H9 (cell line): Measurements from ENCODE around the gene NUMBL. TPM values are rescaled to one million over a fixed set of nuclear protein-coding genes. Genes with fewer than 3 reads are reported as not detected.

Experiments used
- DNase-seq: peaks from one replicate; pipeline ENCODE4 v3.0.0-alpha.2; 2017
- H2AFZ ChIP-seq: one replicate; pipeline ENCODE4 v1.6.1; 2013; ENCODE audit warnings: mild to moderate bottlenecking, low read length, control low read depth, moderate library complexity
- H2AK5ac ChIP-seq: 2 replicates; pipeline ENCODE4 v1.6.1; 2013; ENCODE audit warnings: low read length, control low read depth, mixed read lengths; ENCODE audit not compliant: insufficient read length
- H2BK120ac ChIP-seq: one replicate; pipeline ENCODE4 v1.6.1; 2013; ENCODE audit warnings: low read depth, mild to moderate bottlenecking, low read length, control low read depth, inconsistent platforms; ENCODE audit not compliant: poor library complexity, severe bottlenecking
- H2BK12ac ChIP-seq: 2 replicates; pipeline ENCODE4 v1.6.1; 2013; ENCODE audit warnings: low read length, control low read depth, mixed read lengths, low read depth; ENCODE audit not compliant: insufficient read length
- H2BK15ac ChIP-seq: 2 replicates; pipeline ENCODE4 v1.6.1; 2013; ENCODE audit warnings: low read depth, low read length, control low read depth
- H2BK20ac ChIP-seq: one replicate; pipeline ENCODE4 v1.6.1; 2013; ENCODE audit warnings: low read depth, mild to moderate bottlenecking, low read length, control low read depth, inconsistent platforms; ENCODE audit not compliant: poor library complexity, severe bottlenecking
- H2BK5ac ChIP-seq: 2 replicates; pipeline ENCODE4 v1.6.1; 2013; ENCODE audit warnings: low read length, control low read depth, mixed read lengths; ENCODE audit not compliant: insufficient read length
- H3K14ac ChIP-seq: 2 replicates; pipeline ENCODE4 v1.6.1; 2013; ENCODE audit warnings: low read length, control low read depth; ENCODE audit not compliant: insufficient read depth
- H3K18ac ChIP-seq: 2 replicates; pipeline ENCODE4 v1.6.1; 2013; ENCODE audit warnings: low read depth, mild to moderate bottlenecking, mixed read lengths, low read length, control low read depth; ENCODE audit not compliant: insufficient read length
- H3K23ac ChIP-seq: 2 replicates; pipeline ENCODE4 v1.6.1; 2013; ENCODE audit warnings: low read length, control low read depth, mixed read lengths, low read depth; ENCODE audit not compliant: insufficient read length
- H3K23me2 ChIP-seq: 2 replicates; pipeline ENCODE4 v1.6.1; 2013; ENCODE audit warnings: low read depth, mild to moderate bottlenecking, mixed read lengths, low read length, control low read depth; ENCODE audit not compliant: insufficient read length, poor library complexity, severe bottlenecking
- H3K27ac ChIP-seq: 2 replicates; pipeline ENCODE4 v1.5.1; 2013; ENCODE audit warnings: low read length, control low read depth, mixed read lengths, low read depth; ENCODE audit not compliant: insufficient read length
- H3K27me3 ChIP-seq: 2 replicates; pipeline ENCODE4 v1.6.1; 2013; ENCODE audit warnings: low read length, control low read depth, inconsistent platforms; ENCODE audit not compliant: insufficient read depth
- H3K4ac ChIP-seq: 2 replicates; pipeline ENCODE4 v1.6.1; 2013; ENCODE audit warnings: low read depth, mild to moderate bottlenecking, control low read depth, inconsistent platforms, low read length, moderate library complexity
- H3K4me1 ChIP-seq: 2 replicates; pipeline ENCODE4 v1.6.1; 2013; ENCODE audit warnings: low read length, control low read depth, inconsistent platforms; ENCODE audit not compliant: insufficient read depth
- H3K4me2 ChIP-seq: 2 replicates; pipeline ENCODE4 v1.6.1; 2013; ENCODE audit warnings: low read length, control low read depth, mixed read lengths; ENCODE audit not compliant: insufficient read length, insufficient read depth
- H3K56ac ChIP-seq: 2 replicates; pipeline ENCODE4 v1.6.1; 2013; ENCODE audit warnings: low read depth, mild to moderate bottlenecking, mixed read lengths, low read length, control low read depth; ENCODE audit not compliant: insufficient read length
- H3K79me1 ChIP-seq: 2 replicates; pipeline ENCODE4 v1.6.1; 2013; ENCODE audit warnings: low read depth, mild to moderate bottlenecking, moderate library complexity, low read length, control low read depth, inconsistent platforms; ENCODE audit not compliant: insufficient read depth, poor library complexity, severe bottlenecking
- H3K79me2 ChIP-seq: 2 replicates; pipeline ENCODE4 v1.6.1; 2013; ENCODE audit warnings: low read length, control low read depth, inconsistent platforms; ENCODE audit not compliant: insufficient read depth
- H3K9ac ChIP-seq: 2 replicates; pipeline ENCODE4 v1.6.1; 2013; ENCODE audit warnings: low read length, control low read depth, mixed read lengths; ENCODE audit not compliant: insufficient read length; ENCODE audit errors: extremely low read depth
- H3K9me3 ChIP-seq: one replicate; pipeline ENCODE4 v1.6.1; 2013; ENCODE audit warnings: low read depth, low read length, inconsistent platforms; ENCODE audit not compliant: control insufficient read depth
- H3T11ph ChIP-seq: one replicate; pipeline ENCODE4 v1.6.1; 2013; ENCODE audit warnings: mild to moderate bottlenecking, low read length, control low read depth, inconsistent platforms
- H4K20me1 ChIP-seq: one replicate; pipeline ENCODE4 v1.6.1; 2013; ENCODE audit not compliant: control insufficient read depth, insufficient read length, insufficient read depth
- H4K5ac ChIP-seq: 2 replicates; pipeline ENCODE4 v1.6.1; 2013; ENCODE audit warnings: low read depth, mild to moderate bottlenecking, mixed read lengths, low read length, control low read depth; ENCODE audit not compliant: insufficient read length
- H4K8ac ChIP-seq: replicated peaks from 2 replicates; pipeline ENCODE4 v1.6.1; 2013; ENCODE audit warnings: low read length, control low read depth, mixed read lengths, low read depth; ENCODE audit not compliant: insufficient read length
- H4K91ac ChIP-seq: 2 replicates; pipeline ENCODE4 v1.6.1; 2013; ENCODE audit warnings: low read depth, mild to moderate bottlenecking, moderate library complexity, mixed read lengths, low read length, control low read depth; ENCODE audit not compliant: insufficient read length
- H3K27ac Mint-ChIP-seq, 3 experiments: 2 replicates in 2 of 3; 3 replicates in 1 of 3; pipeline ENCODE4 v1.8.0; 2020 to 2021; ENCODE audit warnings: mixed read lengths in 3 of 3, mild to moderate bottlenecking in 1 of 3, moderate library complexity in 1 of 3
- H3K27me3 Mint-ChIP-seq: 2 replicates; pipeline ENCODE4 v1.8.0; 2021; ENCODE audit warnings: low read depth, mild to moderate bottlenecking, moderate library complexity, mixed read lengths
- H3K36me3 Mint-ChIP-seq, 3 experiments: 2 replicates in 2 of 3; 3 replicates in 1 of 3; pipeline ENCODE4 v1.8.0; 2020 to 2021; ENCODE audit warnings: low read depth in 3 of 3, mixed read lengths in 3 of 3; ENCODE audit not compliant: insufficient read depth in 1 of 3
- H3K4me1 Mint-ChIP-seq, 2 experiments: 2 replicates each; pipeline ENCODE4 v1.8.0; 2020; ENCODE audit warnings: mixed read lengths in 2 of 2
- H3K4me3 Mint-ChIP-seq, 2 experiments: 2 replicates in 1 of 2; 3 replicates in 1 of 2; pipeline ENCODE4 v1.8.0; 2020 to 2021; ENCODE audit warnings: mild to moderate bottlenecking in 2 of 2, mixed read lengths in 2 of 2, moderate library complexity in 1 of 2
- H3K9me3 Mint-ChIP-seq, 2 experiments: 2 replicates in 1 of 2; 3 replicates in 1 of 2; pipeline ENCODE4 v1.8.0; 2020; ENCODE audit warnings: mild to moderate bottlenecking in 2 of 2, mixed read lengths in 2 of 2, moderate library complexity in 1 of 2
- WGBS: extraction: QIAGEN DNeasy Blood & Tissue Kit; methylation state at CpG from one replicate; pipeline ENCODE4 v1.1.7; 2013; ENCODE audit warnings: missing lambda C conversion rate, low lambda C conversion rate, mixed read lengths; ENCODE audit not compliant: insufficient read length; ENCODE audit errors: extremely low coverage; 5-methylcytosine and 5-hydroxymethylcytosine counted together
- total RNA-seq: library from RNA; stranded (reverse); gene quantifications from 2 replicates; pipeline ENCODE4 v1.2.1, GENCODE V29; 2021
- TF ChIP-seq, protein P1 (sequence below): fragments of 200-600 bp; sonication (generic); conservative IDR thresholded peaks from 3 replicates; pipeline ENCODE4 v1.8.0; 2021; ENCODE audit warnings: antibody characterized with exemption, mild to moderate bottlenecking

The NUMBL gene
- total RNA-seq, 1 experiment from 2014 or later = 34.5 TPM

- Histone ChIP-seq H3K56ac (no peak overlapping the region), H3K9me3 (no peaks in the 10 kb centered on the region), H2BK5ac (no peak overlapping the region), H2BK20ac (no peak overlapping the region), H4K91ac (no peak overlapping the region), H3K4me2 (no peak overlapping the region), H3K79me1 (no peaks in the 10 kb centered on the region), H3K23ac (no peak overlapping the region), H3T11ph (no peak overlapping the region), H3K9ac (no peak overlapping the region), H3K27me3 (no peaks in the 10 kb centered on the region; the same call in 1 of the 2 replicates), H2AK5ac (no peak overlapping the region), H3K27ac (no peak overlapping the region), H3K23me2 (no peaks in the 10 kb centered on the region), H3K79me2 (no peaks in the 10 kb centered on the region), H2BK15ac (no peak overlapping the region), H4K5ac (no peak overlapping the region), H2AFZ (no peak overlapping the region), H2BK12ac (no peak overlapping the region), H3K18ac (no peak overlapping the region), H3K4me1 (peaks cover 6% of the 10 kb centered on the region; the same call in 1 of the 2 replicates), H3K4ac (no peak overlapping the region), H3K14ac (no peak overlapping the region), H4K20me1 (no peaks in the 10 kb centered on the region), H2BK120ac (no peak overlapping the region), H4K8ac (no peak overlapping the region)
- Mint-ChIP-seq H3K27ac (no peak overlapping the region), H3K4me3 (no peak overlapping the region), H3K27me3 (peaks cover 15% of the 10 kb centered on the region), H3K4me1 (peaks cover 35 to 39% of the 10 kb centered on the region in 2 experiments), H3K9me3 (peaks cover 0 to 3% of the 10 kb centered on the region in 2 experiments; a peak in 2 of 5 replicates), H3K36me3 (peaks cover 20 to 48% (median 41%) of the 10 kb centered on the region in 3 experiments; a peak in 6 of 7 replicates)
- WGBS = no CpG with 5 or more reads among the region's 42 CpGs
- no peak for DNase-seq
- TF ChIP-seq, protein P1, sequence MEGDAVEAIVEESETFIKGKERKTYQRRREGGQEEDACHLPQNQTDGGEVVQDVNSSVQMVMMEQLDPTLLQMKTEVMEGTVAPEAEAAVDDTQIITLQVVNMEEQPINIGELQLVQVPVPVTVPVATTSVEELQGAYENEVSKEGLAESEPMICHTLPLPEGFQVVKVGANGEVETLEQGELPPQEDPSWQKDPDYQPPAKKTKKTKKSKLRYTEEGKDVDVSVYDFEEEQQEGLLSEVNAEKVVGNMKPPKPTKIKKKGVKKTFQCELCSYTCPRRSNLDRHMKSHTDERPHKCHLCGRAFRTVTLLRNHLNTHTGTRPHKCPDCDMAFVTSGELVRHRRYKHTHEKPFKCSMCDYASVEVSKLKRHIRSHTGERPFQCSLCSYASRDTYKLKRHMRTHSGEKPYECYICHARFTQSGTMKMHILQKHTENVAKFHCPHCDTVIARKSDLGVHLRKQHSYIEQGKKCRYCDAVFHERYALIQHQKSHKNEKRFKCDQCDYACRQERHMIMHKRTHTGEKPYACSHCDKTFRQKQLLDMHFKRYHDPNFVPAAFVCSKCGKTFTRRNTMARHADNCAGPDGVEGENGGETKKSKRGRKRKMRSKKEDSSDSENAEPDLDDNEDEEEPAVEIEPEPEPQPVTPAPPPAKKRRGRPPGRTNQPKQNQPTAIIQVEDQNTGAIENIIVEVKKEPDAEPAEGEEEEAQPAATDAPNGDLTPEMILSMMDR = no peak
Measured at GRCh38 chr19:40629346-40629745, 61.1 kb downstream of the NUMBL start.
